Measurements from ENCODE around the gene HRH4. TPM values are rescaled to one million over a fixed set of nuclear protein-coding genes. Genes with fewer than 3 reads are reported as not detected.

Gene HRH4
- polyA plus RNA-seq, 1 of the 3 experiments (the other 2 are of a cell fraction), result not detected

DNA sequence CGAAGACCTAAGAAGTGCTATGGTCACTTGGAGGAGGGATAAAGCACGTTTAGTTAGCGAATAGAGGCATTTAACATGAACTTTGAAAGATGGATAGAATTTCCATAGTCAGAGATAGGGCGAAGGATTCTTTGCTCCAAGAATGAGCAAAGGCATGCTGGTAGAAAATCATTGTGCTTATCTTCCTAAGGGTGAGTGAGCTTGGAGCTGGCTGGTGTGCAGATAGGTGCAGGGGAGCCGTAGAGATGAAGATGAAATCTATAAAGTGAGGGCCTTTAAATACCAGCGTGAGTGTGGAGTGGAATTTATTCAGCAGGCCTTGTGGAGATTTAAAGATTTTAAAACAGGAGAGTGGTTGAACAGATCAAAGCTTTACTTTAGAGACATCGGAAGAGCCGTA, 1.6 kb downstream of the HRH4 start (continued):
- no peak for TF ChIP-seq TEAD4 (IDR thresholded peaks at IDR 0.05; ENCODE audit: borderline replicate concordance, insufficient read depth)

DNA sequence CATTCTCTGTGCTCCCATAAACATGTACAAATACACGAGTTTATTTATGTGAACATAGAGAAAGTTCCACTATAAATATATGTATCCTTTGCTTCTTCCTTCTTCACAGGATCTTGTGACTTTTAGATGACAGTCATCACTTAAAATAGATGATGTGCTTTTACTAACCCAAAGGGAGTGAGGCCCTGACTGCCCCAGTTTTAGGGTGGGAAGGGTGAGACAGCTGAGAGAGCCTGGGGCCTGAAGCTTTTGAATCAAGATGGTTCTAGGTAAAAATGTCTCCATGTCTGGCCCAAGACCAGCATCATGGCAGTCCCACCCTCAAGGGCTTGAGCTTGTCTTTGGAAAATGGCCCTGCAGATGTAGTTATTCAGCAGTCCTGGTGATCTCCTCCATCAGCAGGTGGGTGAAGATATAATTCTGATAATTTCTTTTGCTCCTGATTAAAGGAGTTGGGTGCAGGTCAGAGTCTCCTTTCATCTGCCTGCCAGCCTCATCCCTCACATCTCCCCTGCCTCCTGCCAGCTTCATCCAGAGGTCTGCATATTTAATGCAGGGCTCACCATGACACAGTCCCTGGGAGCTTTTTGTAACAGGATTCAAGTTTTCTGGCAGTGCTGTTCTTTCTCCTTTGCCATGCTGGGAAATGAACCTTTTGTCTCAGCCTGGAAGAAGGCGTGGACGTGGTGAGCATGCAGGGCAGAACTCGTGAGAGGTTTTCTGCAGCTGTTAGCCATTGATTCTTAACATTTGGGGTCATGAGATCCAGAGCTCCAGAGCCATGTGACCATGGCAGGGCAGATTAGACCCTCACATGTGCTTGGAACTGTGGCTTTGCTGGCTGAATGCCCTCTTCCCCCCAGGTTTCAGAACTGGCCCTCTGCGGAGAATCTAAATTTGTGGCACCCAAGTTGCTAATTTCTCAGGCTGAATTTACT, 2.7 kb downstream of the HRH4 start:
- Histone ChIP-seq H3K9me3 (no peaks in the 10 kb centered on the region), H3K9ac (no peak overlapping the region), H3K4me1 (ENCODE audit: control insufficient read depth in 1 of 2, insufficient read depth in 2 of 2, low read depth in 1 of 2, low read length in 1 of 2) (no peaks in the 10 kb centered on the region; a peak in 1 of 4 replicates), H3K79me2 (ENCODE audit: insufficient read depth) (no peaks in the 10 kb centered on the region), H3K9me2 (no peaks in the 10 kb centered on the region), H4K20me1 (ENCODE audit: insufficient read depth) (no peaks in the 10 kb centered on the region), H3K4me2 (no peak overlapping the region), H3K27me3 (ENCODE audit: insufficient read depth) (no peaks in the 10 kb centered on the region), H3K36me3 (replicated peaks in 1 of 2; ENCODE audit: control insufficient read depth in 1 of 2, insufficient read depth in 2 of 2, low read length in 1 of 2) (peaks cover 0 to 3% of the 10 kb centered on the region in 2 experiments), H3F3A (replicated peaks; ENCODE audit: insufficient read depth) (no peaks in the 10 kb centered on the region), H3K4me3 (ENCODE audit: low read depth in 2 of 2, low read length in 1 of 2) (no peak overlapping the region), H3K27ac (ENCODE audit: low read depth in 2 of 2, low read length in 1 of 2) (no peak overlapping the region), H2AFZ (ENCODE audit: low read depth) (no peak overlapping the region)
- no peak for DNase-seq
- TF ChIP-seq MXI1 (IDR thresholded peaks at IDR 0.05; ENCODE audit: low read depth, low read length) (no peak), SIN3A (IDR thresholded peaks at IDR 0.05; ENCODE audit: borderline replicate concordance, low read depth, low read length) (no peak), GABPA (IDR thresholded peaks at IDR 0.05; ENCODE audit: low read depth) (no peak), GATA2 (CRISPR knock-in tag; IDR thresholded peaks at IDR 0.05) (no peak), IRF3 (IDR thresholded peaks at IDR 0.05; ENCODE audit: low read depth, low read length) (no peak), EP300 (IDR thresholded peaks at IDR 0.05; ENCODE audit: borderline replicate concordance in 1 of 2, low read depth in 1 of 2, low read length in 1 of 2) (no peak), FOXM1 (IDR thresholded peaks at IDR 0.05; ENCODE audit: low read depth) (no peak), RFX5 (IDR thresholded peaks at IDR 0.05; ENCODE audit: low read length) (no peak), TCF12 (IDR thresholded peaks at IDR 0.05) (no peak), NRF1 (IDR thresholded peaks at IDR 0.05; ENCODE audit: low read depth, low read length) (no peak), FOSL2 (IDR thresholded peaks at IDR 0.05; ENCODE audit: borderline replicate concordance, low read depth) (no peak), EZH2phosphoT487 (IDR thresholded peaks at IDR 0.05; ENCODE audit: borderline replicate concordance, low read depth) (no peak), ZBTB33 (IDR thresholded peaks at IDR 0.05; ENCODE audit: borderline replicate concordance, low read depth) (no peak)
- TF ChIP-seq, protein P1, sequence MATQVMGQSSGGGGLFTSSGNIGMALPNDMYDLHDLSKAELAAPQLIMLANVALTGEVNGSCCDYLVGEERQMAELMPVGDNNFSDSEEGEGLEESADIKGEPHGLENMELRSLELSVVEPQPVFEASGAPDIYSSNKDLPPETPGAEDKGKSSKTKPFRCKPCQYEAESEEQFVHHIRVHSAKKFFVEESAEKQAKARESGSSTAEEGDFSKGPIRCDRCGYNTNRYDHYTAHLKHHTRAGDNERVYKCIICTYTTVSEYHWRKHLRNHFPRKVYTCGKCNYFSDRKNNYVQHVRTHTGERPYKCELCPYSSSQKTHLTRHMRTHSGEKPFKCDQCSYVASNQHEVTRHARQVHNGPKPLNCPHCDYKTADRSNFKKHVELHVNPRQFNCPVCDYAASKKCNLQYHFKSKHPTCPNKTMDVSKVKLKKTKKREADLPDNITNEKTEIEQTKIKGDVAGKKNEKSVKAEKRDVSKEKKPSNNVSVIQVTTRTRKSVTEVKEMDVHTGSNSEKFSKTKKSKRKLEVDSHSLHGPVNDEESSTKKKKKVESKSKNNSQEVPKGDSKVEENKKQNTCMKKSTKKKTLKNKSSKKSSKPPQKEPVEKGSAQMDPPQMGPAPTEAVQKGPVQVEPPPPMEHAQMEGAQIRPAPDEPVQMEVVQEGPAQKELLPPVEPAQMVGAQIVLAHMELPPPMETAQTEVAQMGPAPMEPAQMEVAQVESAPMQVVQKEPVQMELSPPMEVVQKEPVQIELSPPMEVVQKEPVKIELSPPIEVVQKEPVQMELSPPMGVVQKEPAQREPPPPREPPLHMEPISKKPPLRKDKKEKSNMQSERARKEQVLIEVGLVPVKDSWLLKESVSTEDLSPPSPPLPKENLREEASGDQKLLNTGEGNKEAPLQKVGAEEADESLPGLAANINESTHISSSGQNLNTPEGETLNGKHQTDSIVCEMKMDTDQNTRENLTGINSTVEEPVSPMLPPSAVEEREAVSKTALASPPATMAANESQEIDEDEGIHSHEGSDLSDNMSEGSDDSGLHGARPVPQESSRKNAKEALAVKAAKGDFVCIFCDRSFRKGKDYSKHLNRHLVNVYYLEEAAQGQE (IDR thresholded peaks at IDR 0.05; ENCODE audit: low read depth, low read length), result no peak
- TF ChIP-seq, protein P2, sequence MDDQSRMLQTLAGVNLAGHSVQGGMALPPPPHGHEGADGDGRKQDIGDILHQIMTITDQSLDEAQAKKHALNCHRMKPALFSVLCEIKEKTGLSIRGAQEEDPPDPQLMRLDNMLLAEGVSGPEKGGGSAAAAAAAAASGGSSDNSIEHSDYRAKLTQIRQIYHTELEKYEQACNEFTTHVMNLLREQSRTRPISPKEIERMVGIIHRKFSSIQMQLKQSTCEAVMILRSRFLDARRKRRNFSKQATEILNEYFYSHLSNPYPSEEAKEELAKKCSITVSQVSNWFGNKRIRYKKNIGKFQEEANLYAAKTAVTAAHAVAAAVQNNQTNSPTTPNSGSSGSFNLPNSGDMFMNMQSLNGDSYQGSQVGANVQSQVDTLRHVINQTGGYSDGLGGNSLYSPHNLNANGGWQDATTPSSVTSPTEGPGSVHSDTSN (IDR thresholded peaks at IDR 0.05), result no peak
- TF ChIP-seq, protein P3, sequence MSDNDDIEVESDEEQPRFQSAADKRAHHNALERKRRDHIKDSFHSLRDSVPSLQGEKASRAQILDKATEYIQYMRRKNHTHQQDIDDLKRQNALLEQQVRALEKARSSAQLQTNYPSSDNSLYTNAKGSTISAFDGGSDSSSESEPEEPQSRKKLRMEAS (IDR thresholded peaks at IDR 0.05; ENCODE audit: low read depth), result no peak
- WGBS (ENCODE audit: low lambda C conversion rate), result 72% methylated on average over 5 of the region's 5 CpGs
- ChIA-PET POLR2A (interaction anchor here (0.9 kb wide), 1 partner anchor 37 kb away, joined by 3 read pairs; the partner anchor contains the start of gene IMPACT), CTCF (interaction anchor here (0.6 to 2.5 kb wide), 4 partner anchors 24 to 103 kb away, joined by 3 to 10 read pairs (median 4); no protein-coding TSS in a partner anchor)
